HepG2 (cell line): ENCODE measurements around the gene TDRD9. TPM values are rescaled to one million over a fixed set of nuclear protein-coding genes. Genes with fewer than 3 reads are reported as not detected.
A peak's percentile ranks its signal among the peaks of the same experiment; 100 is the strongest.

ENCODE experiments used
- MXD4 ChIP-seq: IDR thresholded peaks from 2 replicates; pipeline ENCODE4 v1.6.1; 2016; ENCODE audit warnings: mild to moderate bottlenecking, missing biosample characterization, missing genetic modification reagents
- NFKBIZ ChIP-seq: IDR thresholded peaks from 2 replicates; pipeline ENCODE4 v1.6.1; 2018; ENCODE audit warnings: missing genetic modification reagents, missing compliant biosample characterization
- RAD51 ChIP-seq: fragments of 450-650 bp; IDR thresholded peaks from 2 replicates; pipeline ENCODE4 v1.6.1; 2016; ENCODE audit warnings: borderline replicate concordance
- SMAD3 ChIP-seq: sonication (generic); formaldehyde crosslinking; IDR thresholded peaks from 2 replicates; pipeline ENCODE4 v1.4.0; 2020; ENCODE audit warnings: missing genetic modification reagents
- SNAPC2 ChIP-seq: sonication (generic); formaldehyde crosslinking; IDR thresholded peaks from 2 replicates; pipeline ENCODE4 v1.8.1; 2022; ENCODE audit warnings: mild to moderate bottlenecking, missing genetic modification reagents
- TCF12 ChIP-seq, 2 experiments: fragments of 450-650 bp in 1 of 2; sonication (generic) in 1 of 2; formaldehyde crosslinking in 1 of 2; IDR thresholded peaks; 2 replicates each; pipeline versions ENCODE4 v1.6.1 to v1.8.0; 2017 to 2022; ENCODE audit warnings: antibody characterized with exemption in 1 of 2, mild to moderate bottlenecking in 1 of 2, missing genetic modification reagents in 1 of 2, moderate library complexity in 1 of 2
- TOE1 ChIP-seq: sonication (generic); formaldehyde crosslinking; IDR thresholded peaks from 2 replicates; pipeline ENCODE4 v1.4.0; 2020; ENCODE audit warnings: mild to moderate bottlenecking, missing genetic modification reagents
- ZC3H4 ChIP-seq: sonication (generic); formaldehyde crosslinking; IDR thresholded peaks from 2 replicates; pipeline ENCODE4 v1.4.0; 2020; ENCODE audit warnings: missing genetic modification reagents, borderline replicate concordance
- ZFP36 ChIP-seq: fragments of 150-350 bp; IDR thresholded peaks from 2 replicates; pipeline ENCODE4 v1.6.1; 2018; ENCODE audit warnings: borderline replicate concordance, low read length, low read depth; ENCODE audit not compliant: partially characterized antibody
- ZNF329 ChIP-seq: sonication (generic); formaldehyde crosslinking; IDR thresholded peaks from 2 replicates; pipeline ENCODE4 v1.9.0; 2021; ENCODE audit warnings: low read depth, mild to moderate bottlenecking, missing genetic modification reagents
- ZNF468 ChIP-seq: sonication (generic); formaldehyde crosslinking; IDR thresholded peaks from 2 replicates; pipeline ENCODE4 v1.8.0; 2022; ENCODE audit warnings: mild to moderate bottlenecking, moderate library complexity, missing genetic modification reagents
- ZNF850 ChIP-seq: sonication (generic); formaldehyde crosslinking; conservative IDR thresholded peaks from 2 replicates; pipeline ENCODE4 v1.9.0; 2021; ENCODE audit warnings: mild to moderate bottlenecking, missing genetic modification reagents
- ZSCAN31 ChIP-seq: sonication (generic); formaldehyde crosslinking; IDR thresholded peaks from 2 replicates; pipeline ENCODE4 v1.5.0; 2020; ENCODE audit warnings: low read depth, mild to moderate bottlenecking, missing genetic modification reagents
- polyA plus RNA-seq, 8 experiments: library from polyadenylated mRNA; depleted of rRNA in 3 of 8; stranded (reverse) in 7 of 8; unstranded in 1 of 8; fragments of >200 nt; fragmentation: Illumina TruSeq in 4 of 8; extraction: Trizol in 4 of 8; gene quantifications; 2 replicates each; pipeline versions ENCODE4 v1.2.1 to v1.2.3, GENCODE V29; 2011 to 2016; ENCODE audit warnings: low read depth in 4 of 8, missing spikeins in 1 of 8, mixed read lengths in 1 of 8; ENCODE audit not compliant: insufficient read depth in 1 of 8
- total RNA-seq, 5 experiments: library from RNA; depleted of rRNA; stranded (reverse); fragments of >200 nt; fragmentation: Illumina TruSeq; extraction: Trizol; gene quantifications; 2 replicates each; pipeline ENCODE4 v1.2.3, GENCODE V29; 2016; ENCODE audit warnings: low read depth in 1 of 5
- TF ChIP-seq, protein P1 (sequence below): sonication (generic); formaldehyde crosslinking; IDR thresholded peaks from 2 replicates; pipeline ENCODE4 v1.8.1; 2023; ENCODE audit warnings: missing genetic modification reagents, inconsistent platforms, borderline replicate concordance
- TF ChIP-seq, protein P2 (sequence below): sonication (generic); formaldehyde crosslinking; IDR thresholded peaks from 2 replicates; pipeline ENCODE4 v1.4.0; 2020; ENCODE audit warnings: mild to moderate bottlenecking, missing genetic modification reagents
- TF ChIP-seq, protein P3 (sequence below): sonication (generic); formaldehyde crosslinking; IDR thresholded peaks from 2 replicates; pipeline ENCODE4 v1.4.0; 2020; ENCODE audit warnings: mild to moderate bottlenecking, missing genetic modification reagents
- TF ChIP-seq, protein P4 (sequence below): sonication (generic); formaldehyde crosslinking; IDR thresholded peaks from 2 replicates; pipeline ENCODE4 v1.4.0; 2020; ENCODE audit warnings: mild to moderate bottlenecking, missing genetic modification reagents
- TF ChIP-seq, protein P5 (sequence below): sonication (generic); formaldehyde crosslinking; IDR thresholded peaks from 2 replicates; pipeline ENCODE4 v1.8.1; 2023; ENCODE audit warnings: mild to moderate bottlenecking, missing genetic modification reagents, borderline replicate concordance

Gene TDRD9
- total and polyA plus RNA-seq, 2 of the 13 experiments (the other 11 are each of a cell fraction or from before 2014, with no cell fraction given) = not detected

DNA sequence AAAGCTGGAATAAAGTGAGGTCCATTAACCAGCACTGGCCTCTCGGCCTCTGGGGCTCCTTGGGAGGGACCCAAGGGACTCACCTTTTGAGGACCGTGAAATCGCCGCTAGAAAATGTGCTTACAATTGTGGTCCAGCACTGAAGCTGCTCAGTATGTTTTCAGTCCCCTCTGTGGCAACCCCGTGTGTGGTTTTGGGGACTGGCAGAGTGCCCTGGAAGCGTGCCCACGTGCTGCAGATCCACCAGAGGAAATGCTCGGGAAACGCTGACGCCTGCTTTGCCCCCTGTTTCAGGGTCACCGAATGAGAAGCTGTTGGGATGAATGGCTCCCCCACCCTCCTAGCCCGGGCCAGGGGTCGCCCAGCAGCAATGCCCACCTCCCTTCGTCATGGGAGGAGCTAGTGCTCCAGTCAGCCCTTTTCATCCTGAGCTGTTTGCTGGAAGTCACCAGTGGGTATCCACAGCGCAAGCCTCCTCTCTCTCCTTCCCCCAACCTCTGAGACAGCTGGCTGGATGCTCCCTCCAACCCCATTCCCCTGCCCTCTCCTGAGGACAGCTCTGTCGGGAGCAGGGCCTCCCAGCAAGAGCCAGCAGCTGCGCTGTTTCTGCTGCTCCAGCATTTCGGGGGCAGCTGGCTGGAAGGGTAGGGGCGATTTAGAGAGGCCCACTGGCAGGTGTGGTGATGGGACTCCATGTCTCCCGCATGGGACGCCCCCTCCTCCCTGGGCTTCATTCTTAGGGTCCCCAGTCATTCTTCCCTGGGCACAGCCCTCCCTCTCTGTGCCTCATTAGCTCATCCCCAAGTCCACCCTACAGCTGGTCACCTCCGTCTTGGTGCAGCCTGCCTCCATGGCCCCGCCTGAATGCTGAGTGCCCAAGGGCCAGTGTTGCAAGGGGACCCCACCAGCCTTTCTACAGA is 47.6 kb upstream of the TDRD9 start (continued):
- TF ChIP-seq ZNF329 (CRISPR knock-in tag) (no peak), TCF12 (IDR thresholded peaks at IDR 0.05) (no peak), TCF12 (CRISPR knock-in tag; IDR thresholded peaks at IDR 0.05) (no peak), ZSCAN31 (CRISPR knock-in tag) (no peak), TOE1 (no peak), SNAPC2 (CRISPR knock-in tag) (0 out of 2 replicates have a peak, but pooled peaks have one; percentile 26), ZC3H4 (CRISPR knock-in tag) (0 out of 2 replicates have a peak, but pooled peaks have one; percentile 2), ZNF850 (CRISPR knock-in tag) (no peak), ZFP36 (no peak), ZNF468 (CRISPR knock-in tag) (0 out of 2 replicates have a peak, but pooled peaks have one; percentile 86), SMAD3 (CRISPR knock-in tag) (no peak), RAD51 (no peak), MXD4 (CRISPR knock-in tag) (no peak), NFKBIZ (CRISPR knock-in tag) (no peak)
- TF ChIP-seq, protein P1, sequence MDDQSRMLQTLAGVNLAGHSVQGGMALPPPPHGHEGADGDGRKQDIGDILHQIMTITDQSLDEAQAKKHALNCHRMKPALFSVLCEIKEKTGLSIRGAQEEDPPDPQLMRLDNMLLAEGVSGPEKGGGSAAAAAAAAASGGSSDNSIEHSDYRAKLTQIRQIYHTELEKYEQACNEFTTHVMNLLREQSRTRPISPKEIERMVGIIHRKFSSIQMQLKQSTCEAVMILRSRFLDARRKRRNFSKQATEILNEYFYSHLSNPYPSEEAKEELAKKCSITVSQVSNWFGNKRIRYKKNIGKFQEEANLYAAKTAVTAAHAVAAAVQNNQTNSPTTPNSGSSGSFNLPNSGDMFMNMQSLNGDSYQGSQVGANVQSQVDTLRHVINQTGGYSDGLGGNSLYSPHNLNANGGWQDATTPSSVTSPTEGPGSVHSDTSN (CRISPR knock-in tag) = no peak
- TF ChIP-seq, protein P2, sequence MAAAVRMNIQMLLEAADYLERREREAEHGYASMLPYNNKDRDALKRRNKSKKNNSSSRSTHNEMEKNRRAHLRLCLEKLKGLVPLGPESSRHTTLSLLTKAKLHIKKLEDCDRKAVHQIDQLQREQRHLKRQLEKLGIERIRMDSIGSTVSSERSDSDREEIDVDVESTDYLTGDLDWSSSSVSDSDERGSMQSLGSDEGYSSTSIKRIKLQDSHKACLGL = no peak
- TF ChIP-seq, protein P3, sequence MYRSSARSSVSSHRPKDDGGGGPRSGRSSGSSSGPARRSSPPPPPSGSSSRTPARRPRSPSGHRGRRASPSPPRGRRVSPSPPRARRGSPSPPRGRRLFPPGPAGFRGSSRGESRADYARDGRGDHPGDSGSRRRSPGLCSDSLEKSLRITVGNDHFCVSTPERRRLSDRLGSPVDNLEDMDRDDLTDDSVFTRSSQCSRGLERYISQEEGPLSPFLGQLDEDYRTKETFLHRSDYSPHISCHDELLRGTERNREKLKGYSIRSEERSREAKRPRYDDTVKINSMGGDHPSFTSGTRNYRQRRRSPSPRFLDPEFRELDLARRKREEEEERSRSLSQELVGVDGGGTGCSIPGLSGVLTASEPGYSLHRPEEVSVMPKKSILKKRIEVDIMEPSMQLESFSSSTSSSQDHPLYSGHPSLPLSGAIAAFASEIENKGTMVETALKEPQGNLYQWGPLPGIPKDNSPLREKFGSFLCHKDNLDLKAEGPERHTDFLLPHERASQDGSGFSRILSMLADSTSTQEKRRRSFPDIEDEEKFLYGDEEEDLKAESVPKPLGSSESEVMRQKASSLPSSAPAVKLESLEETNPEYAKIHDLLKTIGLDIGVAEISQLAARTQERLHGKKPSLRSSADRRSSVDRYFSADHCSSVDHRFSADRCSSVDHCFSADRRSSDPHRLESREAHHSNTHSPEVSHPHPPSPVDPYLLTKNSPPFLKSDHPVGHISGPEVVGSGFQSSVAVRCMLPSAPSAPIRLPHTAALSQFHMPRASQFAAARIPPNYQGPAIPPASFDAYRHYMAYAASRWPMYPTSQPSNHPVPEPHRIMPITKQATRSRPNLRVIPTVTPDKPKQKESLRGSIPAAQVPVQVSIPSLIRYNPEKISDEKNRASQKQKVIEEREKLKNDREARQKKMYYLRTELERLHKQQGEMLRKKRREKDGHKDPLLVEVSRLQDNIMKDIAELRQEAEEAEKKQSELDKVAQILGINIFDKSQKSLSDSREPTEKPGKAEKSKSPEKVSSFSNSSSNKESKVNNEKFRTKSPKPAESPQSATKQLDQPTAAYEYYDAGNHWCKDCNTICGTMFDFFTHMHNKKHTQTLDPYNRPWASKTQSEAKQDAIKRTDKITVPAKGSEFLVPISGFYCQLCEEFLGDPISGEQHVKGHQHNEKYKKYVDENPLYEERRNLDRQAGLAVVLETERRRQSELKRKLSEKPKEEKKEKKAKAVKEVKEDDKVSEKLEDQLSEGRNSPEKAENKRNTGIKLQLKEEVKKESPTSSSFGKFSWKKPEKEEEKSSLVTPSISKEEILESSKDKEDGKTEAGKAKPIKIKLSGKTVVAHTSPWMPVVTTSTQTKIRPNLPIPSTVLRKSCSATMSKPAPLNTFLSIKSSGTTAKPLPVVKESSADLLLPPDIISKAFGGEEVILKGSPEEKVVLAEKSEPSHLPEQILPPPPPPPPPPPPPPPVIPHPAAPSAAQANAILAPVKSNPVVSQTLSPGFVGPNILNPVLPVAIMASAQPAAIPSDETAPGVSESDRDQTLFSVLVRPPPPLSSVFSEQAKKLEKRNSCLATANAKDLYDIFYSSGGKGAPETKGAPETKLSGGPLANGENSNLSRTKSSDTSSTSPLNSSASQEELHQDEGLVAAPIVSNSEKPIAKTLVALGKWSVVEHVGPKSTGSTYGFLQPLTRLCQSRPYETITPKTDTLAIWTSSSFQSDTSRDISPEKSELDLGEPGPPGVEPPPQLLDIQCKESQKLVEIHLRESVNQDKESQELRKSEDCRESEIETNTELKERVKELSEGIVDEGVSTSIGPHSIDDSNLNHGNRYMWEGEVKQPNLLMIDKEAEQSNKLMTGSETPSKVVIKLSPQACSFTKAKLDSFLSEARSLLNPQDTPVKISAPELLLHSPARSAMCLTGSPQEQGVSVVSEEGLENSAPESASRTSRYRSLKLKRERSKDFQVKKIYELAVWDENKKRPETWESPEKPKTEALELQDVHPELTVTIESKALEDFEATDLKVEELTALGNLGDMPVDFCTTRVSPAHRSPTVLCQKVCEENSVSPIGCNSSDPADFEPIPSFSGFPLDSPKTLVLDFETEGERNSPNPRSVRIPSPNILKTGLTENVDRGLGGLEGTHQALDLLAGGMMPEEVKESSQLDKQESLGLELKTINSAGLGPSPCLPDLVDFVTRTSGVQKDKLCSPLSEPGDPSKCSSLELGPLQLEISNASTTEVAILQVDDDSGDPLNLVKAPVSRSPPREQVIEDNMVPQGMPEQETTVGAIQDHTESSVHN (CRISPR knock-in tag) = no peak
- TF ChIP-seq, protein P4, sequence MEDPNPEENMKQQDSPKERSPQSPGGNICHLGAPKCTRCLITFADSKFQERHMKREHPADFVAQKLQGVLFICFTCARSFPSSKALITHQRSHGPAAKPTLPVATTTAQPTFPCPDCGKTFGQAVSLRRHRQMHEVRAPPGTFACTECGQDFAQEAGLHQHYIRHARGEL (CRISPR knock-in tag) = 0 out of 2 replicates have a peak, but pooled peaks have one; percentile 60
- TF ChIP-seq, protein P5, sequence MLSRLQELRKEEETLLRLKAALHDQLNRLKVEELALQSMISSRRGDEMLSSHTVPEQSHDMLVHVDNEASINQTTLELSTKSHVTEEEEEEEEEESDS = 0 out of 2 replicates have a peak, but pooled peaks have one; percentile 49
